Glutamatergic neuron (in vitro differentiated cells): Measurements from ENCODE around the gene STKLD1. TPM values are rescaled to one million over a fixed set of nuclear protein-coding genes. Genes with fewer than 3 reads are reported as not detected.

Experiments used
- DNase-seq: peaks from one replicate; pipeline ENCODE4 v3.0.0; 2022
- H3K27ac Mint-ChIP-seq: one replicate; pipeline ENCODE4 v1.8.0; 2020; ENCODE audit warnings: mild to moderate bottlenecking, mixed read lengths, inconsistent platforms; ENCODE audit not compliant: unreplicated experiment
- H3K27me3 Mint-ChIP-seq: one replicate; pipeline ENCODE4 v1.8.0; 2020; ENCODE audit warnings: mild to moderate bottlenecking, moderate library complexity, mixed read lengths, inconsistent platforms; ENCODE audit not compliant: unreplicated experiment
- H3K36me3 Mint-ChIP-seq: one replicate; pipeline ENCODE4 v1.8.0; 2020; ENCODE audit warnings: mild to moderate bottlenecking, mixed read lengths, inconsistent platforms; ENCODE audit not compliant: unreplicated experiment
- H3K4me1 Mint-ChIP-seq: one replicate; pipeline ENCODE4 v1.8.0; 2020; ENCODE audit warnings: mild to moderate bottlenecking, low read depth, mixed read lengths, inconsistent platforms; ENCODE audit not compliant: unreplicated experiment
- H3K4me3 Mint-ChIP-seq: one replicate; pipeline ENCODE4 v1.8.0; 2020; ENCODE audit warnings: mild to moderate bottlenecking, mixed read lengths, inconsistent platforms; ENCODE audit not compliant: unreplicated experiment
- H3K9me3 Mint-ChIP-seq: one replicate; pipeline ENCODE4 v1.8.0; 2020; ENCODE audit warnings: mild to moderate bottlenecking, moderate library complexity, mixed read lengths, inconsistent platforms; ENCODE audit not compliant: unreplicated experiment
- CTCF ChIP-seq: fragments of 200-600 bp; sonication (generic); IDR thresholded peaks from one replicate; pipeline ENCODE4 v1.5.0; 2021; ENCODE audit not compliant: partially characterized antibody, unreplicated experiment
- total RNA-seq: library from RNA; stranded (reverse); fragmentation: NEBNext Ultra II Directional; extraction: Animal tissue kit (Norgen Biotek cat#: 25700); gene quantifications from one replicate; pipeline ENCODE4 v1.2.1, GENCODE V29; 2021; ENCODE audit not compliant: unreplicated experiment

The STKLD1 gene
- total RNA-seq, 1 donor from 2014 or later, result 2.6 TPM

DNA sequence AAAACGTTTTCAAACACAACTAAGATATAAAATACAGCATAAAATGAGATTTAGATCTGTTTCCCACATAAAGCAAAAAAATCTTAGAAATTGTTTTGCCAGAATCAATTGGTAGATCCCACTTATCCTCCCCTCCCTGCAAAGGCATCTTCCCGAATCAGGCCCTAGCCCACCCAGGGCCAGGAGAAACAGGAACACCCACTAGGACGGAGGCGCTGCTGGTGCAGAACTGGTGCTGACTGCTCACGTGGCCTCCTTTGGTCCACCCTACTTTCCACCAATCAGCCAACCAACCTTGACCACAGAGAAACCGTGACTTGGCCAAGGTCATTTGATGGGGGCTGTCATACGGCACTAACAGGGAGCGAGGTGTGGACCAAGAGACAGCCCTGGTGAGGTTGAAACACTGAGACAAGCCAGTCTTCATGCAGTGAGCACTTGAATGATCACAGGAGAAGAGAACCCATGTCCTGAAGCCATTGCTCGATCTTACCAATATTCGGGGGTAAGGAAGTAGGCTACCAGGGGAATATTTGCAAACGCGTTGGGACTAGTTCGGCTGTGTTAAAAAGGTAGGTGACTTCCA is 14.6 kb upstream of the STKLD1 start:
- peak overlapping the region; percentile 48 for H3K27ac Mint-ChIP-seq
- peaks cover 20% of the 10 kb centered on the region for H3K4me1 Mint-ChIP-seq
- no peak overlapping the region for H3K4me3 Mint-ChIP-seq

DNA sequence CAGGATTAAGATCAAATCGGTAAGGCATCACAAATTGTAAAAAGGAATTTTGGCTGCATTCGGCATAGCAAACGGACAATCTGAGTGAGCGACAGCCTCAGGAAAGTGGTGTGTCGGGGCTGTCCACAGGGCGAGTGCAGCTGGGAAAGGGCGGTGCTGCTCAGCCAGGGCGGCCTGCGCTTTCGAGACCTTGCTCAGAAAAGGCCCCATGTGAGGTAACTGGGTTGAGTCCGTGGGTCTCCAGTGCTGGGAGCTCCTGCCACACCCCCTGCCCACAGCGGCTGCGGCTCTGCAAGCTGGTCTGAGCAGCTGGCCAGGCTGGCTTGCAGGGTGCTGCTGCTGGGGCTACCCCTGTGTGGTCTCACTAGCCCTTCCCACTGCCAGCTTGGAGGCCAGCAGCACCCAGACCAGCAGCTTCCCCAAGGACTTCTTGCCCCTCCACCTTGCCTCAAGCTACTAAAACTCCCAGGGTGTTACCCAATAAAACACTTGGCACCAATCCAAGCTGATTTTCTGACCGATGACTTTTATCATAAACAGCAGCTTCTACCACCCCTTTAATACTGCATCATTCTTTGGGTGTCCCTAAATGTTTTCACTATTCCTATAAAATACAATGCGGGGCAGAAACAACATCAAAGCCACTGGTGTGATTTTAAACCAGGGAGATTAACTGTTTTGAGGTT is 13.7 kb upstream of the STKLD1 start:
- H3K4me3 Mint-ChIP-seq, result no peak overlapping the region
- peaks cover 4% of the 10 kb centered on the region for H3K27me3 Mint-ChIP-seq
- no peaks in the 10 kb centered on the region for H3K9me3 Mint-ChIP-seq
- no peak for TF ChIP-seq CTCF
- H3K36me3 Mint-ChIP-seq, result no peaks in the 10 kb centered on the region
- DNase-seq, result no peak
- peak overlapping the region; percentile 48 for H3K27ac Mint-ChIP-seq
- peaks cover 19% of the 10 kb centered on the region for H3K4me1 Mint-ChIP-seq

More for the DNA sequence above, 14.6 kb upstream of the STKLD1 start:
- H3K27me3 Mint-ChIP-seq, result peaks cover 4% of the 10 kb centered on the region
- TF ChIP-seq CTCF, result no peak
- no peaks in the 10 kb centered on the region for H3K9me3 Mint-ChIP-seq
- no peaks in the 10 kb centered on the region for H3K36me3 Mint-ChIP-seq
- DNase-seq, result no peak

DNA sequence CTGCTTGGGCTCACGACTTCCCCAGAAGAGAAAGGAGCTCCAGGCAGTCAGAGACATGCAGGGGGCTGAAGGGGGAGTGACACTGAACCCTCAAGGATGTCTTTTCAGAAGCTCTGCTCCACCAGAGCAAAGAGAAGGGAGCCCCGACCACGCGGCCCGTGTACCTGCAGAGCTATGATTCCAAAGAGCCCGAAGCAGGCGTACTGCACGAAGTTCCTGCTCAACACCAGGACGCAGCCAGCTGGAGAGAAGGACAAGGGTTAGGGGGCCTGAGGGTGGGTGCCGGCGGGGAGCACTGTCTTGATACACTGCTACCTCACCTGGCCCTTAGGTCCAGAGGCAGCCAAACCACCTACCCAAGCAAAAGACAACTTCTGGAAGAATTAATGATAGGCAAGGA is 9.7 kb upstream of the STKLD1 start:
- no peak overlapping the region for H3K27ac Mint-ChIP-seq
- no peak for TF ChIP-seq CTCF
- no peaks in the 10 kb centered on the region for H3K36me3 Mint-ChIP-seq
- H3K4me3 Mint-ChIP-seq, result no peak overlapping the region
- H3K4me1 Mint-ChIP-seq, result peaks cover 24% of the 10 kb centered on the region
- no peaks in the 10 kb centered on the region for H3K27me3 Mint-ChIP-seq
- H3K9me3 Mint-ChIP-seq, result peaks cover 2% of the 10 kb centered on the region
- DNase-seq, result no peak

DNA sequence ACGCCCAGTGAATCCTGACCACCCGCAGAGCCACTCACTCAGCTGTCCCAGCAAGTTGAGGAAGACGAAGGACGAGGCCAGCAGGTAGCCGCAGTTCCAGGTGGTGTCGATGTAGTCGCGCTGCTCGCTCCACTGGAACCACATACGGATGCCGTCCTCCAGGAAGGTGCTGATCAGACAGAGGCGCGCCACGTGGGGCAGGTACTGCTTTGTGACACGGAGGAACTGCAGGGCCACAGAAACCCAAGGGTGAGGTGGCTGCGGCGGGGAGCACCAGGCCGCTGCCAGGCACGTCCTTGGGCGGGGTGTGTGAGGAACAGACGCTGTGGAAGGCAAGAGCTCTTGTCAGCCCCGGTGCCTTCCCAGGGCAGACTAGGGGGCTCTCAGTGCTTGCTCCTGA is 8.9 kb upstream of the STKLD1 start:
- Mint-ChIP-seq H3K27me3 (no peaks in the 10 kb centered on the region), H3K4me3 (no peak overlapping the region), H3K36me3 (no peaks in the 10 kb centered on the region), H3K9me3 (peaks cover 2% of the 10 kb centered on the region), H3K4me1 (peaks cover 24% of the 10 kb centered on the region), H3K27ac (no peak overlapping the region)
- TF ChIP-seq CTCF, result no peak
- no peak for DNase-seq

GRCh38 chr9:133367778-133368177 is 8.4 kb upstream of the STKLD1 start:
- TF ChIP-seq CTCF, result no peak
- Mint-ChIP-seq H3K9me3 (peaks cover 2% of the 10 kb centered on the region), H3K27ac (no peak overlapping the region), H3K4me1 (peaks cover 28% of the 10 kb centered on the region), H3K4me3 (no peak overlapping the region), H3K36me3 (no peaks in the 10 kb centered on the region), H3K27me3 (no peaks in the 10 kb centered on the region)
- no peak for DNase-seq
